ENCODE results near the gene PRX. TPM values are rescaled to one million over a fixed set of nuclear protein-coding genes. Genes with fewer than 3 reads are reported as not detected.

Gene PRX
- total and polyA plus RNA-seq, 9 of the 15 experiments (the other 6 are each of a cell fraction or from before 2014, with no cell fraction given): 0.65 to 3.5 (median 1.7) TPM; not detected in 2

- TF ChIP-seq ZNF347 (CRISPR knock-in tag; IDR thresholded peaks at IDR 0.05; ENCODE audit: low read depth): no peak
- peak; percentile 72; the same call in 1 of the 2 replicates for TF ChIP-seq TOE1 (IDR thresholded peaks at IDR 0.05; ENCODE audit: borderline replicate concordance)
- TF ChIP-seq TOE1 (CRISPR knock-in tag; IDR thresholded peaks at IDR 0.05; ENCODE audit: borderline replicate concordance, low read depth): no peak
- no peak for TF ChIP-seq NR2C2 (CRISPR knock-in tag; IDR thresholded peaks at IDR 0.05)
- peak; percentile 48; the same call in 1 of the 2 replicates for TF ChIP-seq NR2C2 (tag; IDR thresholded peaks at IDR 0.05)
- no peak for TF ChIP-seq ZNF740 (CRISPR knock-in tag; IDR thresholded peaks at IDR 0.05)
- no peak for TF ChIP-seq ZNF740 (tag; IDR thresholded peaks at IDR 0.05)
- TF ChIP-seq MTA2 (IDR thresholded peaks at IDR 0.05; ENCODE audit: low read depth): peak; percentile 66
- peak; percentile 60 for TF ChIP-seq MTA3 (IDR thresholded peaks at IDR 0.05; ENCODE audit: borderline replicate concordance)
Observed at GRCh38 chr19:40416918-40417642, 3.9 kb upstream of the PRX start (continued).

GRCh38 chr19:40415768-40416167 is 2.6 kb upstream of the PRX start:
- intact Hi-C loops (cut with micrococcal nuclease) (no loop called here), in situ Hi-C loops (cut with MboI) (no loop called here)
- ChIA-PET POLR2A (interaction anchor here (0.6 to 2.7 kb wide), 5 partner anchors 12 to 301 kb away, joined by 3 to 17 read pairs (median 4); partner anchors contain the start of gene ITPKC), CTCF (ENCODE audit: low intra/inter-chr PET ratio) (no interaction called here)
- H3K27ac ChIP-seq (ENCODE audit: extremely low read depth, low read depth, low read length): peak overlapping the region; percentile 88
- no peaks in the 10 kb centered on the region for H3K9me1 ChIP-seq (ENCODE audit: control insufficient read depth, insufficient read depth, low read length)
- no peaks in the 10 kb centered on the region for H4K20me1 ChIP-seq (replicated peaks; ENCODE audit: control insufficient read depth, insufficient read depth, low read length)
- no peaks in the 10 kb centered on the region for H3K36me3 ChIP-seq (ENCODE audit: control insufficient read depth, insufficient read depth, low read length)
- BruUV-seq (replicated peaks): no TSS peak
- H3K9me3 ChIP-seq (replicated peaks; ENCODE audit: control insufficient read depth, insufficient read depth, low read depth, low read length): no peaks in the 10 kb centered on the region
- FAIRE-seq (no peak), ATAC-seq (no peak), DNase-seq (ENCODE audit: extremely low read depth in 1 of 4, low spot score in 3 of 4) (no peak)
- H2AFZ ChIP-seq (ENCODE audit: low read depth, low read length): peak overlapping the region; percentile 58; the same call in 1 of the 2 replicates
- no peaks in the 10 kb centered on the region for H3K27me3 ChIP-seq (ENCODE audit: control insufficient read depth in 2 of 2, insufficient read depth in 2 of 2, low read length in 2 of 2)
- no peak overlapping the region for H3K4me3 ChIP-seq
- H3K9ac ChIP-seq (ENCODE audit: insufficient read depth in 1 of 2, low read depth in 2 of 2, low read length in 2 of 2): peak overlapping the region in 1 of 2 experiments; percentile 40; a peak in 2 of 4 replicates
- peaks cover 26 to 56% of the 10 kb centered on the region in 2 experiments for H3K4me1 ChIP-seq (replicated peaks in 1 of 2; ENCODE audit: control insufficient read depth in 2 of 2, insufficient read depth in 2 of 2, low read length in 2 of 2)
- no peaks in the 10 kb centered on the region for H3K79me2 ChIP-seq (ENCODE audit: control insufficient read depth, insufficient read depth, low read length)
- 69% methylated on average over 2 of the region's 2 CpGs for WGBS (ENCODE audit: insufficient coverage, low coverage, missing lambda C conversion rate)
- peak overlapping the region; percentile 4; the same call in 1 of the 2 replicates for H3K4me2 ChIP-seq (ENCODE audit: insufficient read depth, low read length)
- TF ChIP-seq TOE1 (IDR thresholded peaks at IDR 0.05; ENCODE audit: borderline replicate concordance) (no peak), TOE1 (CRISPR knock-in tag; IDR thresholded peaks at IDR 0.05; ENCODE audit: borderline replicate concordance, low read depth) (0 out of 2 replicates have a peak, but pooled peaks have one; percentile 29), ESRRA (IDR thresholded peaks at IDR 0.05; ENCODE audit: borderline replicate concordance, low read depth) (0 out of 2 replicates have a peak, but pooled peaks have one; percentile 35), ZNF436 (CRISPR knock-in tag; IDR thresholded peaks at IDR 0.05) (peak; percentile 99), GTF3C2 (IDR thresholded peaks at IDR 0.05; ENCODE audit: borderline replicate concordance, extremely low read depth, insufficient read length) (peak; percentile 86), U2AF2 (optimal IDR thresholded peaks at IDR 0.05; ENCODE audit: low read depth, low read length) (no peak), RUNX1 (IDR thresholded peaks at IDR 0.05; ENCODE audit: low read depth) (no peak), ID3 (CRISPR knock-in tag; IDR thresholded peaks at IDR 0.05) (no peak), ID3 (tag; IDR thresholded peaks at IDR 0.05) (peak; percentile 27; the same call in 1 of the 2 replicates)
